Measurements from ENCODE around the gene CACNA2D2.

The CACNA2D2 gene

DNA sequence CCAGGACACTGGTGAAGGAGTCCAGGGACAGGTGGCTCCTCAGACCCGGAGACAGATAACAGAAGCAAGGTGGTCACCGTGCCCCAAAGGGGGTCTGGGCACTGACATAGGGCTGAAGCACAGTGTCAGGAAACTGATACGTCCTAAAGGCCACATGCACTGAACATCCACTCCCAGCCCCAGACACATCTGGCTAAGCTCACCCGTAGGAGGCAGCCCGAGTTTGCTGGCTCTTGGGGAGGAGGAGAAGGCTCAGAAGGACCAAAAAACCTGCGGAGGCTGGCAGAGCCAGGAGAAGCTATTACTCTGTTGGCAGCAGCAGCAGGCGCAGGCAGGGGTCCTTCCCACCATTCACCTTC, 1.2 kb downstream of the CACNA2D2 start:
- no peak for DNase-seq (ENCODE audit: low read depth)

DNA sequence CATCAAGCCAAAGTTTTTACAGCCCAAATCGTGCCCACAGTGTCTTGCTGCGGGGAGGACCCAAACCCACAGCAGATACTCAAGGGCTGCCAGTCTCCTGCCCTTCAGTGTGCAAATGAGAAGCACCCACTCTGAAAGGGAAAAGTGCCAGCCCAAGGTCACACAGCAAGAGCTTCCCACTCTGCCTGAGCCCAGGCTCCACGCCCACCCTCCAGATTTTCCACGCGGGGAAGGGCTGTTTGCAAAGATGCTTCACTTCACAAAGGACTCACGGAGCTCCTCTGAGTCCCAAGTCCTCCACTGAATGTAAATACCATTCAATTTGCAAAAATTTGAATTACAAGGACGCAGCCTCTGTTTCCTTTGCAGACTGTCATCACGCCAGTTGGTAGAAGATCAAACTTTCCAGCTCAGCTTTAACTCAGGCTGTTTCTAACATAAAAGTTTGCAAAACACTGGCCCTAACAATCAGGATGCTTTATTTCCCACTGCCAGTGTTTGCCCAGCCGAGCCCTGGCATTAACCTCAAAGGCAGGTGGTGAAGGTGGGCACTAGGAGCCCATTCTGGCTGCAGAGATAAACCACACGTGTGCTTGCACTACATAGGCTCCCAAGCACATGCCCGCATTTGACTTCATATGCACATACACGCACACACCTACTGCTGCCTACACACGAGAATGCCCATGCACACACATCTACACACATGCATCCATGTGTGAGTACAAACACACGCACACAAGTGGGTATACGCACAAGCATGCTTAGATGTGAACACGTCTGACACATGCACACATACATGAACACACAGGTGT, 7.6 kb downstream of the CACNA2D2 start:
- no peak for DNase-seq (ENCODE audit: low read depth)

DNA sequence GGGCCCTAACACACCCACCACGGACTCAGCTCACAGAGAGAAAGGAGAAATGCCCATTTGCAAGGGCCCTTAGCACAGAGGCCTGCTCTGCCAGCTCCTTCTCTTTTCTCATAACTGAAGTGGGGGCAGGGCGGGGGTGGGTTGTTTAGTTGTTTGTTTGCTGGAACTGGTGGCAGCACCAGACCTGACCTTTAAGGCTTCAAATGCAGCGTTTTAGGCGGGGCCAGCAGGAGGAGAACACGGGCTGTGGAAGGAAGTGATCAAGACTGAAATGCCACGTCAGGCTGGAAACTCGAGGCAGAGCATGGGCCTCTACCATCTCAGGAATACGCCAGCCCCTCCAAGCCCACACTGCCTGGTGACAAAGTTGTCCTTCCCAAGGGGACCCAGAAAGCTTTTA, 9.3 kb downstream of the CACNA2D2 start:
- DNase-seq (ENCODE audit: low read depth) = no peak

DNA sequence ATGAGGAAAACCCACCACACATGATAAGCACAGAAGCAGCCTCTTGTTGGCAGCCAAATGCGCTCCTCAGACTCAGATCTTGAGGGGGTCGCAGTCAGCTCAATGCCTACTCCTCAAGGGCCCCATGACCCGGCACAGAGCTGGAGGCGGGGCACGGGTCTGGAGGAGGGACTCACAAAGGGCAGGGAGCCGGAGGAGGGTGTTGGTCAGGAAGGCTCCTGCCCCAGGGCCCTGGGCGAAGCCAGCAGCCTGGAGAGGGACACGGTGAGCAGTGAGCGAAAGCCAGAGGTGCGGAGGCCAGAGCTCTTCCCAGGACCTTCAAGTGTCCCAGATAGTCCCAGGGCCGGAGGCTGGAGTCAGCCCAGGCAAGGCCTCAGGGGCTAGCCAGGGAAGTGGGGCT, 9.8 kb downstream of the CACNA2D2 start:
- no peak for DNase-seq (ENCODE audit: low read depth)

DNA sequence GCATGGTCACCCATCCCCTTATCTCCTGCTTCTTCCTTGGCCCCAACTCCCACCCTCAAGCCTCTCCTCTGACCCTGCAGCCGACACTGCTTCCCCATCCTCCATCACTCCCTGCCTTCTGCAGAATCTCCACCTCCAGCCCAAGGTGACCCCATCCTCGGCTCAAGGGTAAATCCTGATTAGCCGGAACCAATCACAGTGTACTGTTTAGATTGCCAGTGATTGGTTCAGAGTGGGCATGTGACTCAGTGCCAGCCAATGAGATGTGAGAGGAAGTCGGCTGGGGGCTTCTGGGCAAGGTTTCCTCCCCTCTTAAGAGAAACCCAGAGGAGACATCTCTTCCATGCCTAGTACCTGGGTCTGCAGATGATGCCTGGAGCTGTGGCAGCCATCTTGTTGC, 10.3 kb downstream of the CACNA2D2 start:
- DNase-seq (ENCODE audit: low read depth) = no peak

DNA sequence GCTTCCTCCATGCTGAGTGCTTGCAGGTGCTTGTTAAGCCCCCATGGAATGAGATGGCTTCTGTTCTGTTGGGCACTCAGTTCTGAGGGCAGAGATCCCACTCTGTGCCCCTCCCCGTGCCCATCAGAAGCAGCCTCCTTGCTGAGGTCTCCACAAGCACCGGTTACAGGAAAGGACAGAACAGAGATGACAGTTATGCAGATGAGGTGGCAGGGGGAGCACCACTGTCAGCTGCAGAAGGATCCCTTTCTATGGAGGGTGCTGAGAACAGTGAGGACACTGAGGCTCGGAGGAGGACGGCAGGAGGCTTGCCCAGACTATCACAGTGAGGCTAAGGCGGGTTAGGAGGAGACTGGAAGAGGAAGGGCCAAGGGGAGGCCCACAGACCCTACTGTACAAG, 12.4 kb downstream of the CACNA2D2 start:
- DNase-seq (ENCODE audit: low read depth) = no peak

DNA sequence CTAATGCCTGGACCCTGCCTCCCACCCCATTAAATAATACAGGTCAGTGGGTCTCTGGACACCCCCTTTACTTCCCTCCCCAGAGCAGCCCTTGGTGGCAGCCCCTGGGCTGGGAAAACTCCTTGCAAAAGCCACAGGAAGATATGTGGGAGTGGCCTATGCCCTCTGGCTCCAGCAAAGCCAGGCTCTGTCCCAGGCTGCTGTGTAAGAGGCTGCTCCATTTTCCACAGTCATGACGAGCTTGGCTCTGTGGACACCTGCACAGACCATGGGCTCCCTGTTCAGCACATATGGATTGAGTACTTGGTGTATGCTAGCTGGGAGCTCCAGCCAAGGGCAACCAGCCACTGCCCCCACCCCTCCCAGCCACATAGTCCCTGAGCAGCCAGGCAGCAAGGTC, 13.0 kb downstream of the CACNA2D2 start:
- DNase-seq (ENCODE audit: low read depth) = no peak

DNA sequence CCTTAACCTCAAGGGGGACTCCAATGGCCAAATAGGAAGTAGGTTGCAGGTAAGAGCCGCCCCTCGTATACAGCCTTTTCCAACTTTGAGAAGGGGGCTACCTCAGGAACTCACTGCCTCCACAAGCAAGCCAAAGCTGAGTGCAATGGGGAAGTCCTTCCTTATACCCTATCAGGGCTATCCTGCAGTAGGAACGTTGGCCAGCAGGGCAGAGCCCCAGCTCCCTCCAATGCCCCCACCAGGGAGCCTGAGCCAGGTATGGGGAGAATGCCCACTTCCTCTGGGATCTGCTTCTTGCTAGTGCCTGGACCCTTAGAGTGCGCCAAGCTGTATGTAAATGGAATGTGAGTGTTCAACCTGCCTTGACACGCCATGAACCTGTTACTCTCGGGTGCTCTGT, 16.3 kb downstream of the CACNA2D2 start:
- no peak for DNase-seq (ENCODE audit: low read depth)

DNA sequence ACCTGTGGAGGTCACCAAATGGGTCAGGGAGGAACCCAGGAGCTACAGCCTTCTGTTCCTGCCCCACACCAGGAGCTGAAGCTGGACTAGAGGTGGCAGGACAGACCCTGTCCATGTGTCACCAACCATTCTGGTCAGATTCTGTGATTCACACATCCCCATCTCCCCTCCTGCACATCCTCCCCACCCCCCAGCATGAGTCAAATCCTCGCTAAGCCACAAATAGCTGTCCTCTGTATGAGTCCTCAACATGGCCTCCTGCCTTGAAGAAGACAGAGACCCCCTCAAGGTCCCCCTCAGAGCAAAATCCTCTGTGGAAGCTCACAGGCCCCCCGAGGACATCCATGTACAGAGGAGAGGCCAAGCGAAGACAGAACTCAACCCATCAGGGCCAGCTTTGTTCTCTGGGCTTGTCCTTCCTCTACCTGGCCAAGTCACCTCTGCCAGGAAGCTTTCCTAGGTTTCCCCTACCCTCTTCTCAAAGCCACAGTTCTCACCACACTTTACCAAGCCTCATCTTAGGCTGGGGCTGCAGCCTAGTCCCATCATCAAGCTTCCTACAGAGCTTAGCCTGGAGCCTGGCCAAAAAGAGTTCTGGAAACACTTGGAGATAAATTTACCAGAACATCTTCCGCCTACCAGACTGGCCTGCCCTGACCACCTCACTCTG, 17.1 kb downstream of the CACNA2D2 start:
- DNase-seq (ENCODE audit: low read depth) = no peak

DNA sequence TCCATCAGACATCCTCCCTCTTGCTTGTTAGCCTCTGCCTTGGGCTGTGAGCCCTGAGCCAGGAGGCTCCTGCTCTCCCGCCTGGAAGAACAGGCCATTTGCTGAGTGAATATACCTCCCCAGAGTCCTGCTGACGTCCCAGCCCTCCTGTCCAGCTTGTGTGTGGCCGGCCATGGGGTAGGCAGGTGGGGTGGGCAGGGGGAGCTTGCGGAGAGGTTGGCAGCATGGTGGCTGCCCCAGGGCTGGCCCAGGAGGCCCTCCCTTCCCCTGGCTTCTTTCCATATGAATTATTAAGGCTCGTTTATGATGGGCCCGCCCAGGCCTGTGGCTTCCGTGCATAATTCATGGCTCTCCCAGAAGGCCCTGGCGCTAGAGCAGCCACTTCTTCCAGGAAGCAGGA, 18.7 kb downstream of the CACNA2D2 start:
- DNase-seq (ENCODE audit: low read depth) = no peak

DNA sequence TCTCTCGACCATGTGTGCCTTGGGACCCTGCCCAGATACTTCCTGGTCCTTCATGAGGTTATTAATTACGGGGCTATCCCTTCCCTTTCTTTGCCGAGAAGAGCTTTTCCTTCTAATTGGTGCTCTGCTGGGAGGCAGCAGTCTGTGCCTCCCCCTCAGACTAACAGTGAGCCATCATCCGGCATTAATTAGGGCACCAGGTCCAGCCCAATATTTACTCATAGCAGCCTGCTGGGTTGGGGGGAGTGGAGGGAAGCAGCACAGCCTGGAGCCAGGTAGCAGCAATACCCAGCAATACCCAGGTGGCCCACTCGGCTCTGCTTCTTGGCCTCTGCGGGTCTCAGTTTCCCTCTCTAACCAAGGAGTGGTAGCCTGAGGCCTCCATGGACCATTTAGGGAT, 20.1 kb downstream of the CACNA2D2 start:
- no peak for DNase-seq (ENCODE audit: low read depth)

DNA sequence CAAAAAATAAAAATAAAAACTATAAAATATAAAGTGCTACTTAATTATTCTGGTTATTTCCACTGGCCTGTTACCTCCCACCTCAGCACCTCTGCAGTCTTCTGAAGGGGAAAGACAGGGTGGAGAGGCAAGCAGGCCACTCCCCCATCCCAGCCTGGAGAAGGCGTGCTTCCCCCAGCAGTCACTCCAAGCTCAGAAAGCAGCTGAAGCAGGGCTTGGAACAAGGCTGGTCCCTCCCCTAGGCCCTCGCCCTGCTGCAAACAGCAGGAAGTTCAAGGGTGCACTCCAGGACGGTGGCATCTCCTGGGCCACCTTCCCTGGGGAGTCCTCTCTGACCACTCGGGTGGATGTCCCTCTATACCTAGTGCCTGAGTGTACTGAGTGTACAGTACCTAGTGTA, 21.4 kb downstream of the CACNA2D2 start:
- DNase-seq (ENCODE audit: low read depth) = no peak

DNA sequence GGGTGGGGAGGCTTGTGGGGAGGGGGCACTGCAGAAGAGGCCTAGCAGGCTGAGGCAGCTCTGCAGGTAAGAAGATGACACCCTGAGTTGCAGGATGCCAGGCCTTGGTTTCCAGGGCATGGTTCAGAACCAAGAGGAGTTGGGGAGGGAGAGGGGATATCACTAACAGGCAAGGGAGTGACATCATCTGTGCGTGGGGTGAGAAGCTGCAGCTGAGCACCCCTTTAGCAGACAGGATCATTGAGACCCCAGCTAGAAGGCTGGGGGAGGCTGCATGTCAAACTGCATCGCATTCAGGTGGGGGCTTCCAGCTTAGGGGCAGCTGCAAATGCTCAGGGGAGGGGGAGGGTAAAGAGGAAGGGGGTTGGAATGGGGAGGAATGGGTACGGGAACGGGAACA, 23.0 kb downstream of the CACNA2D2 start:
- DNase-seq (ENCODE audit: low read depth) = no peak

DNA sequence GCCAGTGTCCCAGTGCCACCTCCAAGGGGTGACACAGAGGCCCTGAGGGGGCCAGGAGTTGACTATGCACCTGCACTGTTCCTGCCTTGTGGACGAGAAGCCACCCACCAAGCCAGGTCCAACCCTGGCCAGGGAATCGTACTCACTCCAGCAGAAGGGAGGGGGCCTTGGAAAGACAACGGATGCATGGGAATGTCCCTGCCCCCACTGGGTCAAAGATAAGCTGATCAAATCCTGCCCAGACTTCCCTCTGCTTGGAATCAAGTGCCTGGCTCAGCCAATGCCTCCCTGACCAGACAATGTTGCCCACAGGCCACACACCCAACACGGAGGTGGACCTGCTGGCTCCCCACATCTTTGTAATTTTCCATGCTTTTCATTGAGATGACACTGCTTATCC, 23.9 kb downstream of the CACNA2D2 start:
- DNase-seq (ENCODE audit: low read depth) = no peak

DNA sequence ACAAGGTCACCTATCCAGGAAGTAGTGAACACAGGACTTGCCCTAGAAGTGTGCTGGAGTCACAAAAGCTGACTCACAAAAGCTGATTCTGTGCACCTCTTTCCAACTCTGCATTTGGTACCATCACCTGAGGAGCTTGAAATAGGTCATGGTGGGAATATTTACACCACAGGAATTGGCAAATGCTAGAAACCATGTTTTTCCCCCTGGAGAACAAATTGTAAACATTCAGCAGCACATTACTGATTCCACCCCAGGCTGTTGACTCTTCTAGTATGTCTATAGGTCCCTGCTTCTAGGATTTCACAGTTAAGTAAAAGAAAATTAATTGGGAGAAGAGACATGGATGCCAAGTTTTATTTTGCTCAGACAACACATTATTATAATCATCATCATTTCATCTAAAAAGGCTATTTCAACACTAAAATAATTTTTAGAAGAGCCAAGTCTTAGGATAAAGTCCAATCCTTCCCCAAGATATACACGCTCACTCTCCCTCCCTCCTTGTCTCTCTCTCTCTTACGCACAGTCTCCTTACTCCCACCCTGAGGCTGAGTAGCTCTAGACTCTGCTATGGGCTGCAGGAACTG, 24.7 kb downstream of the CACNA2D2 start:
- DNase-seq (ENCODE audit: low read depth) = no peak

DNA sequence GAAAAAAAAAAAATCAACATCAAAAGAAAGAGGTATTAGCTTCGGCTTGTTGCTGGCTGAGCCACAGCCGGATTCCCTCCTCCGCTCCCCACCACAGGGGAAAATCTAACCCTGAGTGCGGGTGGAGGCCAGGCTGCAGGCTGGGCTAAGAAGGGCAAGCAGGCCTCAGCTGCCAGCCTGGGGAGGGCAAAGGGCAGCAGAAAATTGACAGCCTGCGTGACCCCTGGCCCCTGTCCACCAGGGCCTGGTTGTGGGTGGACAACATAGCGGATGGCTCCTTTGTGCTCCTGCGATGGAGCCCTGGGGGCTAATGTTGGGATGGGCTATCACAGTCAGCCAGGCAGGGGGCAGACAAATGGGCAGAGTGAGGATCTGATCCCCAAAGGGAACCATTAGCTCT, 25.4 kb downstream of the CACNA2D2 start:
- no peak for DNase-seq (ENCODE audit: low read depth)

DNA sequence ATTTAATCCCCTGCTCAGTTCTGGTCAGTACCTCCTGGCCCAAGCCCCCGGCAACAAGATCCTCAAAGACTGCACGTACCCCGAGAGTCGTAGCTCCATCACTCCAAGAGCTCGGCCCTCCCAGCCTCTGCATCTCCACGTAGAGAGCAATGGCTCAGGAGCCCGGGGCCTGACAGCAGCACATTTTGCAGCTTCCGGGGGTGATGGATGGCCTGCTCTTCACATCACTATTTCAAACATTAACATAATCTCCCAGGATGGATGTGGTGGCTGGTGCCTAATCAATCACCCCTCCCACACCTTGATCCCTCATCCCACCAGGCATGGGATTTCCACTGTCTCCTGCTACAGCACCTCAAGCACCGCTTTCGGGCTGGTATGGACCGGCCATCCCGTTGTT, 28.1 kb downstream of the CACNA2D2 start:
- DNase-seq (ENCODE audit: low read depth) = no peak

DNA sequence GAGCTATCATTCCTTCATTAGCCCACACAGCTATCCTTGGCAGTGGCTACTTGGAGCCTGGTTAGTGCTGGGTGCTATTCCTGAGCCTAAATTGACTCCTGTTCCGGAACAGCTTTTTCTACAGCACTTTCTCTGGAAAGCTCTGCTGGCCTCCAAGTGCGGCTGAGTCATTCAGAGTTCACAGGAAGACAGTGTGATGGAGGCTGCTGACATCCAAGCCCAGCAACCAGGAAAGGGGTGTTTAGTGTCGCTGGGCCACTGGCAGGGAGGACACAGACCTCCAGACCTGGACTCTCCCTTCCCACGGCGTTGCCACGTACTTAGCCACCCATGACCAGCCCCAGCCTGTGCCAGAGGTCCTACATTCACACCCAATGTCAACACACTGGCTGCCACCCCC, 28.7 kb downstream of the CACNA2D2 start:
- no peak for DNase-seq (ENCODE audit: low read depth)

DNA sequence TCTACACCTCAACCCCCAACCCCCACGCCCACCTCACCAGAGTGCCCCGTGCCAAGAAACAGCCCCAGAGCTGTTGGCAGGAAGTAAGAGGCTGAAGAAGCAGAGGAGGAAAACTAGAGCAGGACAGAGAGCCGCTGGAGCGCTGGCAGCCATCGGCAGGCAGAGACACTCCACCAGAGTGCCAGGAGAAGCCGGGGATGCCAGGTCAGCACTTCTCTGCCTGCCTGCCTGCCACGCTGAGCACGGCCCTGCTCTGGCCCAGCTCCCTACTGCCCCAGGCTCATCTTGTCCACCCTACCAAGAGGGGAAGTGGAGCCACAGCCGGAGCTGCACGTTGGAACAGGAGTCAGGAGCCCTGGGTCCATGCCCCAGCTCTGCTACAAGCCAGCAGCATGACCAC, 29.7 kb downstream of the CACNA2D2 start:
- DNase-seq (ENCODE audit: low read depth) = no peak

DNA sequence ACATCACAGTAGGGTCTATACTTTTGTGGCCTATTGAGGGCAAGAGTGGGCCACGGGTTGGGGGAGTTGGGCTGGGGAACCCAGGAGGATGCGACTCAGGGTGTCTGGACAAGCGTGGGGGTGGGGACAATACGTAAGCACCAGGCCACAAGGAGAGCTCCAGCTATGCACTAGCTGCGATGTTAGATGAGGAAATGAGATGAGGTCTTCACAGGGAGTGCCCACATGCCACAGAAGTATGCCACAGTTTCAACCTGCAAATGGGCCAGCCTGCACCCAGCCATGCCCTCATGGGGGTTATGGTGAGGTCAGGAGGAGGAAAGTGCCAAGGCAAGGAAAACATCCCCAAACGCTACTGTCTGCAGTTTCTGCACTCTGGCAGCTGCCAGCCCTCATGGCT, 30.5 kb downstream of the CACNA2D2 start:
- no peak for DNase-seq (ENCODE audit: low read depth)

DNA sequence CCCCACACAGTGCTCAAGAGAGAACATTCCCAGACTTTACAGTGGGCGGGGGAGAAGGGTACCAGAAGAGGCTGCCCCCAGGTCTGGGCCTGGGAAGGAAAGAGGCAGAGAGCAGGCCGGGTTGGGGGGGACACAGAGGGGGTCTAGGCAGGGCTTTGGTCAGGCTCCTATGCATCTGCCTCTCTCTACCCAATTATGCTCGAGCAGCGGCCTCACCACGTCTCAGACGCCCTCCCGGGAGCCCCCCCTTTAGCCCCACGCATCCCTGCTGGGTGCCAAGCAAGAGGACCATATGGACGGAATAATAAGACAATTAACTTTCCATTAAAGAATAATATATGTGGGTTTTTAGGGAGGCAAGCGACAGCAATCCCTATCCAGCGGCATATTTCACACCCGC, 32.8 kb downstream of the CACNA2D2 start:
- no peak for DNase-seq (ENCODE audit: low read depth)

DNA sequence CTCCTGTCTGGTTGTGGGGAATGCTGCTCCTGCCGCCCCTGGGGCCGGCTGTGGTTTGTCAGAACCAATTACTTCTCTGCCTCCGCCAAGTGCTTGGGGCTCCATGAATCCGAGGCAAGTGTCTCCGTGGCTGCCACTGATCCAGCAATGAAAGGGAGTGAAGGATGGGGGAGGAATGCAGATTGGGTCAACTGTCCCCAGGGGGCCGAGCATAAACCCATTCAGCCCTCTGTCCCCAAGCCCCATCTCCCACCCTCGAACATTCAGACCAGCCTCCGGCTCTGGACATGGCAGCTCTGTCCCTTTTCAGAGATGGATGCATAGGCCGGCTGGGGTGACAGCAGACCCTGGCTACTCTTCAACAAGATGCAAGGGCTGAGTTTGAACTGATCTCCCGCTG, 35.5 kb downstream of the CACNA2D2 start:
- DNase-seq (ENCODE audit: low read depth) = no peak

DNA sequence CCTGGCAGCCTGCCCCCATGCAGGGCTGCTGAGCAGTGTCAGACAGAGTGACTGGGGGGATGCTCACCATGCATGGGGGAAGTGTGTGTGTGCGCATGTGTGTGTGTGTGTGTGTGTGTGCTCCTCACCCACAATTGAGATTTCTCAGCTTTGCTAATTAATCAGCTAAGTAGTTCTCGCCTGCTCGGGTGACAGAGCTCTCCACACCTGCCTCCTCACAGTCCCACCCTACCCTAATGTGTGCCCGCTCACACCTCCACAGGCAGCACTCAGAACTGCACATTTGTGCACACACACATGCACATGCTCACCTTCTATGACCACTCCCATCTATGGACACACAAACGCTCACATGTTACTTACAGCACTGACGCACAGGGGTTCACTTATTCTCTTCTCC, 37.3 kb downstream of the CACNA2D2 start:
- no peak for DNase-seq (ENCODE audit: low read depth)

DNA sequence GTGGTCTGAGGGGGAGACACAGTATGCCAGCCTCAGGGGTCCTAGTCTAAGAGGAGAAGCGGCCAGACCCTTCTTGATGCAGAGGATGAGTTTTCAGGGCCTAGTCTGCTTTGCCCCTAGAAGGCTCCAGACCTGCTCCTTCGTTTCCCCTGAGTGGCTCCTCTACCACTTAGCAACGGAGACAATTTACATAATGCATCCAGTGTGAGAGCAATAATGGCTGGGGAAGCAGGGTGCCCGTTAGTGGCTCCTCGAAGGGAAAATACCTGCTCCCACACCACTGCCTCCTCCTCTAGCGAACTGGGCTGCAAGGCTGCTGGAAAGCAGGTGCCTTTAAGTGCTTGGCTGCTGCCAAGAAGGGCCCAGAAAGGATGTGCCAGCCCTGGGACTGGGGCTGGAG, 38.9 kb downstream of the CACNA2D2 start:
- DNase-seq (ENCODE audit: low read depth) = no peak
